IMR-90 (cell line): ENCODE measurements around the gene XAB2. TPM values are rescaled to one million over a fixed set of nuclear protein-coding genes. Genes with fewer than 3 reads are reported as not detected.

Experiments
- ATAC-seq: fragments of 200-7000 bp; cut with Tn5 transposase; 2 replicates; pipeline ENCODE4 v1.9.1; 2020; ENCODE audit warnings: low read depth, mild to moderate bottlenecking, moderate library complexity
- BruUV-seq: library from RNA; stranded (reverse); fragments of 400-500 nt; replicated peaks from 2 replicates; lab custom pipeline; 2021; lab: Mats Ljungman, UMichigan
- CTCF ChIA-PET: fragments of 300-600 bp; formaldehyde crosslinking; extraction: SDS; loops from one replicate; lab custom pipeline; 2021; ENCODE audit warnings: antibody characterized with exemption; lab: Yijun Ruan, JAX
- POLR2A ChIA-PET: fragments of 300-600 bp; sonication (Branson Sonifier 250); formaldehyde crosslinking; loops from one replicate; lab custom pipeline; 2022; ENCODE audit warnings: antibody characterized with exemption; ENCODE audit not compliant: unreplicated experiment; lab: Charles Lee
- DNase-seq: peaks from one replicate; pipeline ENCODE4 v3.0.0; 2013
- H2AFZ ChIP-seq: replicated peaks from 2 replicates; pipeline ENCODE3; 2013; ENCODE audit warnings: low read length, mild to moderate bottlenecking; ENCODE audit not compliant: poor library complexity
- H2AK5ac ChIP-seq: 2 replicates; pipeline ENCODE4 v1.6.1; 2013; ENCODE audit warnings: low read depth, low read length, inconsistent platforms
- H2AK9ac ChIP-seq: replicated peaks from 2 replicates; pipeline ENCODE3; 2013; ENCODE audit warnings: mild to moderate bottlenecking, low read depth, low read length, moderate library complexity; ENCODE audit not compliant: poor library complexity
- H2BK120ac ChIP-seq: 2 replicates; pipeline ENCODE4 v1.6.1; 2013; ENCODE audit warnings: low read depth, low read length, inconsistent platforms
- H2BK15ac ChIP-seq: 3 replicates; pipeline ENCODE4 v1.6.1; 2013; ENCODE audit warnings: low read depth, low read length, inconsistent platforms
- H2BK20ac ChIP-seq: 2 replicates; pipeline ENCODE4 v1.6.1; 2013; ENCODE audit warnings: low read depth, mild to moderate bottlenecking, inconsistent platforms, low read length, moderate library complexity
- H2BK5ac ChIP-seq: 2 replicates; pipeline ENCODE4 v1.6.1; 2013; ENCODE audit warnings: mild to moderate bottlenecking, low read depth, low read length, inconsistent platforms; ENCODE audit not compliant: poor library complexity, severe bottlenecking
- H3K14ac ChIP-seq: replicated peaks from 2 replicates; pipeline ENCODE4 v1.6.1; 2013; ENCODE audit warnings: low read depth, low read length, inconsistent platforms
- H3K18ac ChIP-seq: 2 replicates; pipeline ENCODE4 v1.6.1; 2013; ENCODE audit warnings: low read depth, low read length, control low read depth
- H3K23ac ChIP-seq: 2 replicates; pipeline ENCODE4 v1.6.1; 2013; ENCODE audit warnings: low read depth, low read length, inconsistent platforms
- H3K27ac ChIP-seq: 2 replicates; pipeline ENCODE4 v1.5.1; 2013; ENCODE audit warnings: mild to moderate bottlenecking, control low read depth, low read length; ENCODE audit not compliant: insufficient read depth
- H3K27me3 ChIP-seq: 2 replicates; pipeline ENCODE4 v1.6.1; 2013; ENCODE audit warnings: low read length; ENCODE audit not compliant: control insufficient read depth, insufficient read depth
- H3K36me3 ChIP-seq: 2 replicates; pipeline ENCODE4 v1.6.1; 2013; ENCODE audit warnings: low read length, mixed read lengths; ENCODE audit not compliant: control insufficient read depth, insufficient read depth
- H3K4ac ChIP-seq: 2 replicates; pipeline ENCODE4 v1.6.1; 2013; ENCODE audit warnings: low read depth, low read length, inconsistent platforms
- H3K4me1 ChIP-seq: 2 replicates; pipeline ENCODE4 v1.6.1; 2013; ENCODE audit warnings: low read length, mixed read lengths; ENCODE audit not compliant: control insufficient read depth, insufficient read depth
- H3K4me2 ChIP-seq: 2 replicates; pipeline ENCODE4 v1.6.1; 2013; ENCODE audit warnings: low read depth, mild to moderate bottlenecking, control low read depth, low read length, moderate library complexity
- H3K4me3 ChIP-seq: 2 replicates; pipeline ENCODE4 v1.5.1; 2013; ENCODE audit warnings: low read depth, mild to moderate bottlenecking, control low read depth, low read length, moderate library complexity; ENCODE audit not compliant: insufficient read depth
- H3K56ac ChIP-seq: 2 replicates; pipeline ENCODE4 v1.6.1; 2013; ENCODE audit warnings: low read length, inconsistent platforms; ENCODE audit not compliant: insufficient read depth; ENCODE audit errors: extremely low read depth
- H3K79me1 ChIP-seq, 2 experiments: 2 replicates each; pipeline ENCODE4 v1.6.1; 2013; ENCODE audit warnings: low read length in 2 of 2, inconsistent platforms in 1 of 2, low read depth in 1 of 2
- H3K9ac ChIP-seq: 2 replicates; pipeline ENCODE4 v1.6.1; 2013; ENCODE audit warnings: low read depth, low read length, control low read depth
- H3K9me1 ChIP-seq: 2 replicates; pipeline ENCODE4 v1.6.1; 2013; ENCODE audit warnings: low read length, inconsistent platforms; ENCODE audit not compliant: insufficient read depth
- H3K9me3 ChIP-seq: 2 replicates; pipeline ENCODE4 v1.6.1; 2013; ENCODE audit warnings: low read length; ENCODE audit not compliant: control insufficient read depth, insufficient read depth
- H4K20me1 ChIP-seq: 2 replicates; pipeline ENCODE4 v1.6.1; 2013; ENCODE audit warnings: low read length, inconsistent platforms; ENCODE audit not compliant: insufficient read depth
- H4K5ac ChIP-seq: 2 replicates; pipeline ENCODE4 v1.6.1; 2013; ENCODE audit warnings: mild to moderate bottlenecking, low read depth, low read length, control low read depth
- H4K8ac ChIP-seq, 2 experiments: 2 replicates each; pipeline ENCODE4 v1.6.1; 2013; ENCODE audit warnings: low read depth in 2 of 2, low read length in 2 of 2, control low read depth in 1 of 2, inconsistent platforms in 1 of 2
- H4K91ac ChIP-seq: 2 replicates; pipeline ENCODE4 v1.6.1; 2013; ENCODE audit warnings: low read depth, low read length, inconsistent platforms; ENCODE audit not compliant: insufficient read depth
- MAFK ChIP-seq: IDR thresholded peaks from 2 replicates; pipeline ENCODE4 v1.6.1; 2012; ENCODE audit warnings: low read depth, low read length, improper control_type of control experiment
- MAZ ChIP-seq: IDR thresholded peaks from 2 replicates; pipeline ENCODE4 v1.6.1; 2012; ENCODE audit warnings: low read depth, mild to moderate bottlenecking, low read length, improper control_type of control experiment, moderate library complexity, borderline replicate concordance
- MXI1 ChIP-seq: IDR thresholded peaks from 2 replicates; pipeline ENCODE4 v1.6.1; 2012; ENCODE audit warnings: low read depth, mild to moderate bottlenecking, low read length, moderate library complexity, borderline replicate concordance
- NFE2L2 ChIP-seq: fragments of 150-350 bp; IDR thresholded peaks from 2 replicates; pipeline ENCODE4 v1.6.1; 2016; ENCODE audit warnings: low read depth, mild to moderate bottlenecking, low read length
- RAD21 ChIP-seq: IDR thresholded peaks from 2 replicates; pipeline ENCODE4 v1.6.1; 2012; ENCODE audit warnings: low read length, improper control_type of control experiment
- SMC3 ChIP-seq: fragments of 150-350 bp; IDR thresholded peaks from 2 replicates; pipeline ENCODE4 v1.6.1; 2016; ENCODE audit warnings: low read depth, mild to moderate bottlenecking, antibody characterized with exemption, low read length, moderate library complexity
- USF2 ChIP-seq: fragments of 150-350 bp; IDR thresholded peaks from 2 replicates; pipeline ENCODE4 v1.6.1; 2017; ENCODE audit warnings: mild to moderate bottlenecking, antibody characterized with exemption, low read length, low read depth
- WGBS, 2 experiments: methylation state at CpG; one replicate each; pipeline versions ENCODE4 v1.1.5 to v1.1.7; 2013; ENCODE audit warnings: missing lambda C conversion rate in 2 of 2; ENCODE audit not compliant: insufficient read length in 1 of 2; ENCODE audit errors: extremely low coverage in 2 of 2; 5-methylcytosine and 5-hydroxymethylcytosine counted together
- dilution Hi-C: fragments of 300-500 bp; cut with HindIII; formaldehyde crosslinking; loops from one replicate; pipeline ENCODE4 v1.14.3; 2018; ENCODE audit warnings: low sequenced_read_pairs; ENCODE audit not compliant: unreplicated experiment
- in situ Hi-C: fragments of 300-500 bp; cut with MboI; formaldehyde crosslinking; loops from 3 replicates; pipeline ENCODE4 v1.14.3; 2019; ENCODE audit warnings: low sequenced_read_pairs, inconsistent platforms, mixed read lengths
- intact Hi-C: fragments of 100-400 bp; cut with micrococcal nuclease; formaldehyde crosslinking; loops from 2 replicates; pipeline ENCODE4 v1.10.0; 2022
- polyA plus RNA-seq, 3 experiments: library from polyadenylated mRNA; depleted of rRNA; stranded (reverse); fragments of >200 nt; gene quantifications; 2 replicates each; pipeline ENCODE4 v1.2.3, GENCODE V29; 2012; ENCODE audit warnings: low replicate concordance in 1 of 3
- total RNA-seq: library from RNA; depleted of rRNA; stranded (reverse); fragments of >200 nt; gene quantifications from 2 replicates; pipeline ENCODE4 v1.2.3, GENCODE V29; 2012

XAB2 gene
- total and polyA plus RNA-seq, 2 of the 4 experiments (the other 2 are of a cell fraction) = 29.9 to 34.4 TPM

- Histone ChIP-seq H3K18ac (no peak overlapping the region), H3K14ac (no peak overlapping the region), H2BK120ac (no peak overlapping the region), H3K9ac (no peak overlapping the region), H3K9me3 (no peaks in the 10 kb centered on the region), H3K27ac (no peak overlapping the region), H2BK5ac (no peak overlapping the region), H3K27me3 (peaks cover 10% of the 10 kb centered on the region; the same call in 1 of the 2 replicates), H3K4me1 (peaks cover 8% of the 10 kb centered on the region; the same call in 1 of the 2 replicates), H3K4me2 (no peak overlapping the region), H2AK5ac (no peak overlapping the region), H2AFZ (no peak overlapping the region), H3K9me1 (peaks cover 7% of the 10 kb centered on the region; the same call in 1 of the 2 replicates), H2BK15ac (no peak overlapping the region), H3K4ac (no peak overlapping the region), H4K91ac (no peak overlapping the region), H2BK20ac (no peak overlapping the region), H4K20me1 (peaks cover 2% of the 10 kb centered on the region; the same call in 1 of the 2 replicates), H2AK9ac (no peak overlapping the region), H4K8ac (no peak overlapping the region), H3K23ac (no peak overlapping the region), H4K5ac (no peak overlapping the region), H3K56ac (no peak overlapping the region), H3K79me1 (peaks cover 0 to 42% of the 10 kb centered on the region in 2 experiments; a peak in 3 of 4 replicates), H3K4me3 (no peak overlapping the region), H3K36me3 (peaks cover 7% of the 10 kb centered on the region)
- intact Hi-C loops = no loop called here
- dilution Hi-C loops = no loop called here
- no peak for TF ChIP-seq MAZ
- TF ChIP-seq SMC3 = no peak
- no peak for TF ChIP-seq MAFK
- no peak for TF ChIP-seq RAD21
- TF ChIP-seq NFE2L2 = no peak
- TF ChIP-seq MXI1 = no peak
- TF ChIP-seq USF2 = no peak
- ChIA-PET CTCF (no interaction called here), POLR2A (no interaction called here)
- BruUV-seq = no TSS peak
- no peak for ATAC-seq
- in situ Hi-C loops = no loop called here
- DNase-seq = no peak
- WGBS, 2 experiments = no CpG with 5 or more reads among the region's 12 CpGs
Observed at GRCh38 chr19:7631577-7631976, 2.2 kb upstream of the XAB2 start.
